WI38 (cell line): ENCODE results near the gene VWA5B1.

Source experiments
- H3K4me3 ChIP-seq: 2 replicates; pipeline ENCODE4 v1.5.1; 2011; ENCODE audit warnings: low read depth, mild to moderate bottlenecking, control low read depth, low read length
- CTCF ChIP-seq: IDR thresholded peaks from 2 replicates; pipeline ENCODE4 v1.5.1; 2012; ENCODE audit warnings: low read depth, mild to moderate bottlenecking, control low read depth, low read length

The VWA5B1 gene

GRCh38 chr1:20334103-20334502 lies 43.4 kb downstream of the VWA5B1 start:
- TF ChIP-seq CTCF, result no peak
- H3K4me3 ChIP-seq, result no peak overlapping the region

GRCh38 chr1:20336105-20336605 lies 45.5 kb downstream of the VWA5B1 start:
- no peak for TF ChIP-seq CTCF
- H3K4me3 ChIP-seq, result no peak overlapping the region

- TF ChIP-seq CTCF, result no peak
- H3K4me3 ChIP-seq, result no peak overlapping the region
These were observed 46.9 kb downstream of the VWA5B1 start for GRCh38 chr1:20337581-20337980.

GRCh38 chr1:20339811-20340457 lies 49.3 kb downstream of the VWA5B1 start:
- no peak for TF ChIP-seq CTCF

GRCh38 chr1:20342294-20343148 lies 51.8 kb downstream of the VWA5B1 start:
- H3K4me3 ChIP-seq, result no peak overlapping the region
- no peak for TF ChIP-seq CTCF

More at GRCh38 chr1:20339811-20340457, 49.3 kb downstream of the VWA5B1 start:
- no peak overlapping the region for H3K4me3 ChIP-seq

- H3K4me3 ChIP-seq, result no peak overlapping the region
- no peak for TF ChIP-seq CTCF
These were observed 52.7 kb downstream of the VWA5B1 start for GRCh38 chr1:20343149-20343937.

- H3K4me3 ChIP-seq, result no peak overlapping the region
- no peak for TF ChIP-seq CTCF
These were observed 53.2 kb downstream of the VWA5B1 start for GRCh38 chr1:20343938-20344302.
